Measurements from ENCODE around the gene FANCC.
"Not testable (repeated sequence)": the region's sequence is repeated elsewhere in the genome, so short reads cannot be mapped to it uniquely, and the experiment has no call there.

FANCC gene

GRCh38 chr9:95283673-95284072 is 33.8 kb downstream of the FANCC start:
- DNase-seq (ENCODE audit: low read depth in 2 of 2), result no peak

GRCh38 chr9:95282332-95282731 is 35.2 kb downstream of the FANCC start:
- DNase-seq (ENCODE audit: low read depth in 2 of 2), result no peak

DNA sequence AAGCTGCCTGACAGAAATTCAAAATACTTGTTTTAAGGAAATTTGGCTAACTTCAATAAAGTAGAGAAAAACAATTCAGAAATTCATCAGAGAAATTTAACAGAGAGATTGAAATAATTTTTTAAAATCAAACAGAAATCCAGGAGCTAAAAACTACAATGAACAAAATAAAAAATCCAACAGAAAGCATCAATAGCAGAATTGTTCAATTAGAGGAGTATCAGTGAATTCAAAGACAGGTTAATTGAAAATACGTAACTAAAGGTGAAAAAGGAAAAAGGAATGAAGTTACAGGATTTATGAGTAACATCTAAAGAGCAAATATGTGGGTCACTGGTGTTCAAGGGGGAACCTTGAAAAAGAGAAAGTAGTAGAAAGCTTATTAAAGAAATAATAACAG is 36.8 kb downstream of the FANCC start:
- DNase-seq (ENCODE audit: low read depth in 2 of 2), result no peak

DNA sequence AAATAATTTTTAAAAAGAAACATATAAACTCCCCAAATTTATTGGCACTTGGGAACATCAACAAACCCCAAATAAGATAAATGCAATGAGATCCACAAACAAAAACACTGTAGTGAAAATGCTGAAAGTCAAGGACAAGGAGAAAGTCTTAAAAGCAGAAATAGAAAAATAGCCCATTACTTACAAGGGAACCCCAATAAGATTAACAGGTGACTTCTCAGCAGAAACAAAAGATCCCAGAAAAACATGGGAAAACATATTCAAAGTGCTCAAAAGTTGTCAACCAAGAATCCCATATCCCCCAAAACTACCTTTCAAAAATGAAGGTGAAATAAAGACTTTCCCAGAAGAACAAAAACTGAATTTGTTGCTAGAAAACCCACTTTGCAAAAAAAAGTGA is 40.0 kb downstream of the FANCC start:
- DNase-seq (ENCODE audit: low read depth in 2 of 2), result no peak

DNA sequence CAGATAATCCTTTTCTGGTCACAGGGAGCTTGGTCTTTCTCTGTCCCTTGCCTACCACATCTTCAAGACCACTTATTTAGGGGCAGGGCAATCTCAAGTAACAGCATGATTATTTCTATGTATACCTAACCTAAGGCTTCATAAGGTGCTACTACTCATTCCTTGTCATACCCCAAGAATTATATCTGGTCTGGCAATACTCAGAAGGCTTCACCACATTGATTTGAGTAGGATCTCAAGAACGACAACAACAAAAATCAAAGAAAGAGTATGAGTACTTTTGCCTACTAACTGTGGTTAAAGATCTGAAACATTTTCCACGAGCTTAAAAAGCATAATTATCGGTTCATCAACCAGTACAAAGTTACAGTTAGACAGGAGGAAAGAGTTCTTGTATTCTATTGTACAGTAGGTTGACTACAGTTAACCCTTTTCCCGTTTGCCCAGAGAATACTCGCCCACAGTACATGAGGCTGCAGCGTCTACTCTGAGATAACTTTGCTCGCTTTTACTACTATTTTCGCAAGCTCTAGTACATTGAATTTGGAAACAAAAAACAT is 41.0 kb downstream of the FANCC start:
- no peak for DNase-seq (ENCODE audit: low read depth in 2 of 2)

- not testable (repeated sequence) for DNase-seq (ENCODE audit: low read depth in 2 of 2)
Observed at GRCh38 chr9:95274160-95274559, 43.3 kb downstream of the FANCC start.

DNA sequence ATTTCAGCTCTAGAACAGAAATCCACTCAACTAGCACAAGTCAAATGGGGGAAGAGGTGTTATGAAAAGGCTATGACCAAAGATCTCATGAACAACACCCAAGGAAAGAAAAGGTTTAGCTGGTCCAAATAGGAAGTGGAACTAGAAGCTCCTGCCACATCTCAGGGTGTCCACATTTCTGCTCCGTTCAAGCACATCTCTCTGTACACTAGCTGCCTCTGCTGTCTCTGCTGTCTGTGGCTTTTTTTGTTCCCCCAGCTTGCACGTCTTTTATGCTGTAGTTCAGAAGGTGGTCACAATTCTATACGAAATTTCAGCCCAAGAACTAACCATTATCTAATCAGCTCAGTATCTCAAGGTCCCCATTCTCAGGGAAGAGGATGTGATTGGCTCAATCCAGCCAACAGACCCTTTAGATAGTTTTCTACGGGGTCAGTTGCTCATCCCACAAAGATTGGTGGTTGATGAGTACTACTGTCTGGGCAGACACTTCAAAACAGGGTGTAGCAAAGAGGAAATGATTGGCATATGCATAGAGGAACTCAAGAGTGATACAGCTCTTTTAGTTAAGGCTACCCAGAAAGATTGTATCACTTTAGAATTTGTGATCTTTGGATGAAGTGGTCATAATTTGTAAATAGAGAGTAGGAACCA is 44.0 kb downstream of the FANCC start:
- DNase-seq (ENCODE audit: low read depth in 2 of 2), result no peak

DNA sequence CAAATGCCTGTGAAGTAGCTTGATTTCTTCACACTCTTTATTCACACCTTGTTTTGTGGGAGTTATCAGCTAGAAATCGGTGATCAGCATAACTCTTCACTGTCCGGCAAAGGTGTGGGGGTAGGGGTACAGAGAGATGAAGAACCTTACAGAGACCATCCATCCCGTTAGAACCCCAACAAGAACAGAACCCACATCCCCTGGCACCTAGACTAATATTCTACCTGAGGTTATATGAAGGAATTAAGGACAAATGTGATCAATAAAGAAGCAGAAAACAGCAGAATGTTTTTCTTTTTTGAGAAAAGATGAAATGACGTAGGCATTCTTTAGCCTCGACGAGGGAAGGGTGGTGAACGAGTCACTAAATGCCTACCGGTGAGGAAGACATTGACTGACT is 44.7 kb downstream of the FANCC start:
- no peak for DNase-seq (ENCODE audit: low read depth in 2 of 2)

- DNase-seq (ENCODE audit: low read depth in 2 of 2), result no peak
Observed at GRCh38 chr9:95270790-95271189, 46.7 kb downstream of the FANCC start.

DNA sequence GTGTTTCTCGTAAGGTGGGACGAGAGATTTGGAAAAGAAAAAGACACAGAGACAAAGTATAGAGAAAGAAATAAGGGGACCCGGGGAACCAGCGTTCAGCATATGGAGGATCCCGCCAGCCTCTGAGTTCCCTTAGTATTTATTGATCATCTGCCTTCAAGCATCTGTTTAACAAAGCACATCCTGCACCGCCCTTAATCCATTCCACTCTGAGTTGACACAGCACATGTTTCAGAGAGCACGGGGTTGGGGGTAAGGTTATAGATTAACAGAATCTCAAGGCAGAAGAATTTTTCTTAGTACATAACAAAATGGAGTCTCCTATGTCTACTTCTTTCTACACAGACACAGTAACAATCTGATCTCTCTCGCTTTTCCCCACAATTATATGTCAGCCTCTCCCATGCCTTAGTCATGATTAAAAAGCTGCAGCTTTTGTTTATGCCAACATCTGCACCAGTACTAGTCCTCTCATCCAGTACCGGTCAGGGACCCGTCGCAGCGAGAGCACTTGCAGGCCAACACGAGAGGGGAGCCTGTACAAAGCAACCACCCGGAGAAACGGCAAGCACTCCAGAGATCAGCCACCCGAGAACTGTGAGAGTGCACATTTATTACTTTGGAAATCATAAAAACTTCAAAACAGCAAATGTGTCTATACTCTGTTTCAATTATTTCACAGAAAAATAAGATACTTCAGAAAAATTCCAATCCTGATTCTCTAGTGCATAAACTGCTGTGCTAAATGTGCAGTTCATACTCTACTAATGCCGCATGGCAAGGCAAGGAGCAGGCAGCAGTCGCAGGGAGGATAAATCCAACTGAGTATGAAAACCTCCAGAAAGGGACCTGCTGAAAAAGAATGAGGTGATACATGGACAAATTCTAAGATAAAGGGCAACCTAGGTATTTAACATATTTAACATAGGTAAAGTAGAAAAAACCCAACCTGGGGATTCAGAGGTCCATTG is 47.4 kb downstream of the FANCC start:
- not testable (repeated sequence) for DNase-seq (ENCODE audit: low read depth in 2 of 2)

GRCh38 chr9:95268681-95269080 is 48.8 kb downstream of the FANCC start:
- no peak for DNase-seq (ENCODE audit: low read depth in 2 of 2)

DNA sequence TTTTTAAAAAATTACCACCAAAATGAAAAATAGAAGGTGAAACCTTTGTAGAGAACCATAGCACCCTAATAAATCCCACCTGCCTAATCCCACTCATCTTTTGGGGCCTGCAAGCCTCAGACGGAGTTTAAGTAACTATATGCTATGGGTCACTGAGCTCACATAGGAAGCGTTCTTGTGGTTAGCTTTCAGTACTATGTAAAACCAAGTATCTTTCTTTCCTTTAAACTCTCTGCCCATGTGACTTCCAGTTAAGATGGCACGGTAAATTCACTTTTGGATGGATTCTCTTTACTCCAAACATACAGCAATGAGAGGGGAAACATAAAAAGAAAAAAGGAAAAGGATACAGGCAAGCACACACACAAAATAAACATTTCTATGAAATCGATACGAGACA is 50.9 kb downstream of the FANCC start:
- no peak for DNase-seq (ENCODE audit: low read depth in 2 of 2)

DNA sequence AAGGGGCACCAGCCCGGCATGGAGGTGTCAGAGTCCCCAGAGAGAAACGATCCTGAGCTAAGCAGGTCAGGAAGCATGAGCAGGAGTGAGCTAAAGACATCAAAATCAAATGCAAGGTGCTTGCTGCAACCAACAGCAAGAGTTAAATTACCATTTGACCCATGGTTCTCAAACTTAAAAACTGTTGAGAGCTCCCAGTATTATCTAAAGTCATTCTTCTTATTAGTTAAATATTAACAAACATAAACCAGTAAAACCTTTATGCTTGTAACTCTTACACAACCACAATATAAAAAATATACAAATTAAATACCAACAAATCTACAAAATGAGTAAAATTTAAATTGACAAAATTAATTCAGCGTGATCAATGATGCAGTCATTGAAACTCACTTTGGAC is 51.5 kb downstream of the FANCC start:
- no peak for DNase-seq (ENCODE audit: low read depth in 2 of 2)

- no peak for DNase-seq (ENCODE audit: low read depth in 2 of 2)
Observed at GRCh38 chr9:95264954-95265615, 52.4 kb downstream of the FANCC start.

- no peak for DNase-seq (ENCODE audit: low read depth in 2 of 2)
Observed at GRCh38 chr9:95261890-95262289, 55.6 kb downstream of the FANCC start.

- DNase-seq (ENCODE audit: low read depth in 2 of 2), result no peak
Observed at GRCh38 chr9:95250462-95251221, 66.9 kb downstream of the FANCC start.

DNA sequence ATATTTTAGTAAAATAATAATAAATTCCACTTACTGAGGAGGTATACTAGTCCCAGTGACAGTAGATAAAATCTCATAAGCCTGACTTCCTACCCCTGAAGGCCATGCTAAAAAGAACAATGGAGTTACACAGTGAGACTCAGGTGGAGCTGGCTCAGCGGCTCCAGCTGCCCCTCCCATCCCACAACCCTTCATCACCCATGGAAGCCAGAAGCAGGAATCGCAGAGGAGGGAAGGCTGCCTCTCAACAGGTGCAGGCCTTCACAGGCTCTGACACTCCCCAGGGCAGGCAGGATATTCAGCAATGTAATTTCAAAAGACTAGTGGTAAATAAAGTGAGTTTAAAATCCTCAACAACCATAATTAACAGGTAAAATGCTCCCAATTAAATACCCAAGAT is 67.5 kb downstream of the FANCC start:
- DNase-seq (ENCODE audit: low read depth in 2 of 2), result no peak

DNA sequence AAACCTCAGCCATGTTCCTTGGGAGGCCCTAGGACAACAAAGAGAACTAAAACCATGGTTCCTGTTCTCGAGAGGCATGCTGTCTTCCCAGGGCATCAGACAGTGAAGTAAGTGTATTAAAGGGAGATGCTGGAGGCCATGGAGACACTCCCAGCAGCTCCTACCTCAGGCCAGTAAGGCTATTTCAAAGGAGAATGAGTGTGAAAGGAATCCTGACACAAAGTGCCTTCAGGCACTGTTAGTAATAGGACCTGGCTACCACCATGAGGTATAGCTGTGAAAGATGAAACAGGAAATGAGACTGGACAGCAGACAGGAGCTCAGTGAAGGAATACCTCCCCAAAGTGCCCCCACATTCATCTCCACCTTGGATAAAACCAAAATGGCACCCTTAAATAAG is 71.0 kb downstream of the FANCC start:
- DNase-seq (ENCODE audit: low read depth in 2 of 2), result no peak

DNA sequence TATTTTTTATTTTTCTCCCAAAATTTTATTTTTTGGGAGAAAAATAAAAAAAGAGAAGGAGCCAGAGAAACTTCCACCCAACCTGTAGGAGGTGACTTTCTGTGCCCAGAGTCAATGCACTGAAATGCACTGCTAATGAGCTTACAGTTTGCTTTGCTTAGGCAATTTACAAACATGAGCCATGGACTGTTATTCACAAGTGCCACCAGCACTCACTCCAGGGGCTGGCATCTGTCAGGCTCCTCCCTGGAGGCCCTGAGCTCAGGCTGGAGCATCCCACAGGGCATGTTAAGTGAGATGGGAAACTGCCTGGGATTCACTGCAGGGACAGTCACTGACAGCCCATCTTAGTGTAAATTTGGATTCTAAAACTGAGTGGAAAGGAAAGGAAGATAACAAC is 74.9 kb downstream of the FANCC start:
- no peak for DNase-seq (ENCODE audit: low read depth in 2 of 2)

DNA sequence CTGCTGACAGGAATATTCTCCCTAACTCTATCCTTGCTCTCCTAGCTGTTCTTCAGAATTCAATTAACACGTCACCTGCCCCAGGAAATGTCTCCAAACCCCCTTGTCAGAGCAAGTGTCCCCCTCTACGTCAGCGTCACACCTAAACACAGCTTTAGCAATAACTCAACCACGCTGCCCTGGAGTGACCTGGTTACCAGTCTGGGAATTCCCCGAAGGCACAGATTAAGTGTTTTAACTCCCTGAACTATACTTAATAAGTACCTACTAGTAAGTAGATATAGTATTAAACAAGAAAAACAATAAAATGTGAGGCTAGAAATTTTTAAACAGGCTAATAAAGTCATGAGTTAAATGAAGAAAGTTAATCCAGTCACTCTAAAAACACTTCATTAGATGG is 78.4 kb downstream of the FANCC start:
- no peak for DNase-seq (ENCODE audit: low read depth in 2 of 2)

DNA sequence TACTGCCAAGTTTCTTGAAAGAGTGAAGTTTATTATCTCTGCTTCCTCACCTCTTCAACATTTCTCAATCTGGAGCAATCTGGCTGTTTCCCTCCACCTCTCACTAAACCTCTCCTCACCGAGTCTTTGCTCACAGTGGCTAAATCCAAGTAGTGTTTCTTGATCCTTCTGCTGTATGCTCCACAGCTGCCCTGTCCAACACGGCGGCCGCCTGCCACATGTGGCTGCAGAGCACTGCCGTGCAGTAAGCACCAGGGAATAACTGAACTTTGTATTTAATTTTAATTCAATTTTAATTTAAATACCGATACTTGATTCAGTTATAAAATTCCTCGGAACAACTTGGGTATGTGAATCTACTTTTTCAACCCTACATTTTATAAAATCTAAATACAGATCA is 80.2 kb downstream of the FANCC start:
- DNase-seq (ENCODE audit: low read depth in 2 of 2), result no peak

DNA sequence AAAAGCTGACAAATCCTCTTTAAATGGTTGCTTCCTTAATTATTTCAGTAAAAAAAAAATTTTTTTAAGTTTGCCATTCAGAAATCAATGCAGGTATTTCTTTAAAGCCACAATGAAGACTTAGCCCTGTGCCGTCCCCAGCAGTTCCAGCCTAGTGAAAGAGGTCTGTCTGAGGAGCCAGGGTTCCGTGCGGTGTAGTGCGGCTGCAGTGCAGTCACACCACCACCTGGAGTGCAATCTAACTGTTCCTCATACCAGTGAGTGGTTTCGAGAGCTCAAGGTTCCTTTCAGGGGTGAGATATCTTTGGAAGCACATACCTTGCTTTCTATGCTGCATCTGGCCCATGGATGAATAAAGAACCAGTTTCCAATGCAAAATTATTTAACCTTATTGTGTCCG is 87.5 kb downstream of the FANCC start:
- no peak for DNase-seq (ENCODE audit: low read depth in 2 of 2)
